Measurements from ENCODE around the gene GPR142.

GPR142 gene

GRCh38 chr17:74371653-74372147 lies 4.4 kb downstream of the GPR142 start:
- DNase-seq, result no peak

GRCh38 chr17:74372426-74372825 lies 5.1 kb downstream of the GPR142 start:
- DNase-seq, result no peak

- no peak for DNase-seq
These were observed 6.7 kb downstream of the GPR142 start for GRCh38 chr17:74373838-74374606.

- no peak for DNase-seq
These were observed 7.6 kb downstream of the GPR142 start for GRCh38 chr17:74374858-74375257.

GRCh38 chr17:74379495-74380085 lies 12.3 kb downstream of the GPR142 start:
- DNase-seq, result peak; percentile 79 to 93 (median 84)

- no peak for DNase-seq
These were observed 13.0 kb downstream of the GPR142 start for GRCh38 chr17:74380086-74380958.

- DNase-seq, result no peak
These were observed 13.9 kb downstream of the GPR142 start for GRCh38 chr17:74380959-74381808.

- DNase-seq, result no peak
These were observed 15.8 kb downstream of the GPR142 start for GRCh38 chr17:74383141-74383540.

GRCh38 chr17:74385201-74385600 lies 17.9 kb downstream of the GPR142 start:
- no peak for DNase-seq

- DNase-seq, result no peak
These were observed 19.1 kb downstream of the GPR142 start for GRCh38 chr17:74386386-74386785.

GRCh38 chr17:74387365-74388218 lies 20.3 kb downstream of the GPR142 start:
- no peak for DNase-seq

- DNase-seq, result no peak
These were observed 21.9 kb downstream of the GPR142 start for GRCh38 chr17:74389084-74389753.

GRCh38 chr17:74389937-74390679 lies 22.8 kb downstream of the GPR142 start:
- DNase-seq, result no peak

- DNase-seq, result no peak
These were observed 23.7 kb downstream of the GPR142 start for GRCh38 chr17:74390680-74391653.

- no peak for DNase-seq
These were observed 24.5 kb downstream of the GPR142 start for GRCh38 chr17:74391771-74392170.

GRCh38 chr17:74392848-74393247 lies 25.5 kb downstream of the GPR142 start:
- DNase-seq, result no peak

GRCh38 chr17:74393346-74393942 lies 26.1 kb downstream of the GPR142 start:
- no peak for DNase-seq

GRCh38 chr17:74394275-74394950 lies 27.1 kb downstream of the GPR142 start:
- no peak for DNase-seq
